ENCODE results near the gene MTHFS.

GRCh38 chr15:79824136-79824701 lies 72.6 kb downstream of the MTHFS start:
- no peak for TF ChIP-seq CTCF (IDR thresholded peaks at IDR 0.05)
- no peak for TF ChIP-seq EP300 (IDR thresholded peaks at IDR 0.05)
